ENCODE results near the gene KRT14. TPM values are rescaled to one million over a fixed set of nuclear protein-coding genes. Genes with fewer than 3 reads are reported as not detected.

Gene KRT14
- total RNA-seq, result 128 and 2,930 TPM in 2 replicates

DNA sequence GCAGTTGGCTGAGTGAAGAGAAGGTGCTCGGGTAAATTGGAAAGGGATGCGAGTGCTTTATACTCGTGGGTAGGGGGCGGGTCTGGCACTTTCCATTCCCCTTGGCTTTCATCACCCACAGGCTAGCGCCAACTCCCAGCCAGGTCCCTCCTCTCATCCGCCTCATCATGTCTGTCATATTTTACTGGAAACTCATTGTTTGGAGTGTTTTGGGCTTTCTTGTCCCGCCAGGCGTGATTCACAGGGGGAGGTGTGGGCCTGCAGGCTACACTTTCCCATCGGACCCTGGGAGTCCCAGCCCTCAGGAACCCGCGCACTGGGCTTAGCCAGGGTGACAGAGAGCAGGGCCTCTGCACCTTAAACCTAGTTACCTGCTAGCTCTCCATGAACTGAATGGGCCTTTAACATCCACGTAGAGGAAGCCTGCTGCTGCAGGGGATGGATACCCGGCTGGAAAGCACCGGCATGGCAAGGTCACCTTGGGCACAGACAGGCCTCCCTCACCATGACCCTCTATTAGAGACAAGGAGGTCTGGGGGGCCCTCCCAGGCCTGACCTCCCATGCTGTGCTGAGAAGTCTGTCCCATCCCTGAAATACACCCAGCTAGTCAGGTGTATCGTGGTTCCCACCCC lies at the start of gene KRT14:
Gene KRT14, minus strand, starts transcription at position 33 of the 633 bp plus-strand sequence. CDS start 61 bp downstream, outside the sequence.

DNA sequence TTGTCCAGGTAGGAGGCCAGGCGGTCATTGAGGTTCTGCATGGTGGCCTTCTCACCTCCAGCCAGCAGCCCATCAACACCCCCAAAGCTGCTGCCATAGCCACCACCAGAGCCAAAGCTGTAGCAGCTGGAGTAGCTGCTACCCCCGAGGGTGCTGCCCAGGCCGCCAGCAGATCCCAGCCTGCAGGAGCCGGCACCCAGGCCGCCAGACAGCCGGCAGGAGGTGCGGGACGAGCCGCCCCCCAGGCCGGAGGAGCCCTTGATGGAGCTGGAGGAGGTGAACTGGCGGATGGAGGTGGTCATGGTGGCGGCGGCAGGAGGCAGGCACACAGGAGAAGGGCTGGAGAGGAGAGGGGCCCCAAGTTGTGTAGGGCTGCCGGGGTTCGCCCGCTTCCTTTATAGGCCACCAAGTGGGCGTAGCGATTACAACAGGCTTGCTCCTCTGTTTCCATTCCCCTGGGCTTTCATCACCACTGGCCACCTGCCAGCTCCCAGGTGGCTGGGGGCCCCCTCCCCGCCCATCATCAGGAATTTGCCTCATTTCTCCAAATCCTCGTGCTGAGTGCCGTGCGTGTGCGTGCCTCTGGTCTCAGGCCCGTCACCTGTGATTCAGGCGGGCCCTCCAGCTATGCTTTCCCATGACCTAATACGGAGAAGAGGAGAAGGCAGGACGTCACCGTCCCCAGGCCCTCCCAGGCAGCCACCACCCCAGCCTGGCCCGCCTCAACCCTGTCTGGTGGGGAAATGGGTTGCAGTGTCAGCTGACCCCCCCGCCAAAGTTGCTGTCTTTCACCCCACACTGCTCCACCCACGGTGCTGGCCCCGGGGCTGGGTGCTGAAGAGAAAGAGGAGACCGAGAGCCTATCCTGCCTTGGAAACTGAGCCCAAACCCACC lies 37.8 kb upstream of the KRT14 start, which contains the start of gene KRT17:
Gene KRT17, minus strand, starts transcription at position 368 of the 894 bp plus-strand sequence. Its CDS starts 66 bp downstream, at position 302.

DNA sequence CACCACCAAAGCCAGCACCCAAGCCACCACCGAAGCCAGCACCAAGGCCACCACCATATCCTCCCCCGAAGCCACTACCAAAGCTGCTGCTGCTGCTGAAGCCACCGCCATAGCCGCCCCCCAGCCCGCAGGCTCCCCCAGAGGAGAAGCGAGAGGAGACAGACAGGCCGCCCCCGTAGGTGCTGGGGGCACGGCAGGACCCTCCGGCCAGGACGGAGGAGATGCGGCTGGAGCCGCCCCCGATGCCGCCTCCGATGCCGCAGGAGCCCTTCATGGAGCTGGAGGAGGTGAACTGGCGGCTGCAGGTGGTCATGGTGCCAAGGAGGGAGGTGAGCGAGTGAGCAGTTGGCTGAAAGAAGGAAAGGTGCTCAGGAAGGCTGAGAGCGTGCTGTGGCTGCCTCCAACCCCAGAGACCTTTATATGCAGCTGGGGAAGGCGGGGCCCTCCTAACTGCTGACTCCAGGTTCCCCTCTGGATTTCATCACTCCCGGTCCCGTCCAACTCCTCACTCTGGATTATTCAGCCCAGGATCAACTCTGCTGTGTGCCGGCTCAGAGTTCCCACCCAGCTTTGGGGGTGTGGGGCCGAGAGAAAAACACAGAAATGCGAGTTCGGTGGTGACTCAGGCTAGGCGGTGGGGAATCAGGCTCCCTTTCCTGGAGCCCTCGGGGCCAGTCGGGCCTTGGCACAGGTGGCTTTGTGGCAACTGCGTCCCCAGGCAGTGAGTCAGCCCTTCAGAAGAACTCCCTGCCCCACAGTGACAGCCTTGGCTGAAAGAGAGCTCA lies 25.9 kb upstream of the KRT14 start, which contains the start of gene KRT16:
Gene KRT16, minus strand, starts transcription at position 392 of the 785 bp plus-strand sequence. Its CDS starts 79 bp downstream, at position 313.

GRCh38 chr17:41571561-41572434 lies 14.9 kb downstream of the KRT14 start, which contains the start of gene KRT9:
Gene KRT9 (minus strand): TSS chr17:41572059. CDS start chr17:41571992, 67 bp downstream.

Other genes starting within 250 kb of the KRT14 start
- not detected in 2 replicates for gene KRT33A, start 236.1 kb downstream of the KRT14 start, total RNA-seq
- 0.33 TPM in 1 of 2 replicates, not detected in the other for gene KRT33B, start 217.1 kb downstream of the KRT14 start, total RNA-seq
- gene KRT34, start 204.6 kb downstream of the KRT14 start, total RNA-seq, result 0.39 and 9.7 TPM in 2 replicates
- gene KRT31, start 189.3 kb downstream of the KRT14 start, total RNA-seq, result not detected in 2 replicates
- gene KRT37, start 162.3 kb downstream of the KRT14 start, total RNA-seq, result not detected in 2 replicates
- not detected in 2 replicates for gene KRT38, start 145.9 kb downstream of the KRT14 start, total RNA-seq
- not detected in 2 replicates for gene KRT32, start 119.5 kb downstream of the KRT14 start, total RNA-seq
- gene KRT35, start 105.7 kb downstream of the KRT14 start, total RNA-seq, result not detected in 2 replicates
- not detected in 2 replicates for gene KRT36, start 97.0 kb downstream of the KRT14 start, total RNA-seq
- gene KRT13, start 81.3 kb downstream of the KRT14 start, total RNA-seq, result under 0.01 and 2.5 TPM in 2 replicates
- gene KRT15, start 68.0 kb downstream of the KRT14 start, total RNA-seq, result 1.7 and 5.1 TPM in 2 replicates
- gene KRT19, start 58.6 kb downstream of the KRT14 start, total RNA-seq, result 6,370 and 8,085 TPM in 2 replicates
- 0.39 and 0.87 TPM in 2 replicates for gene KRT9, start 14.8 kb downstream of the KRT14 start, total RNA-seq
- 69.1 and 78.6 TPM in 2 replicates for gene KRT16, start 25.9 kb upstream of the KRT14 start, total RNA-seq
- 1,476 and 3,292 TPM in 2 replicates for gene KRT17, start 37.7 kb upstream of the KRT14 start, total RNA-seq
- 101 and 168 TPM in 2 replicates for gene EIF1, start 102.0 kb upstream of the KRT14 start, total RNA-seq
- gene GAST, start 125.4 kb upstream of the KRT14 start, total RNA-seq, result not detected in 2 replicates
- 0.22 and 0.39 TPM in 2 replicates for gene HAP1, start 147.7 kb upstream of the KRT14 start, total RNA-seq
- 302 and 545 TPM in 2 replicates for gene JUP, start 199.8 kb upstream of the KRT14 start, total RNA-seq
- gene P3H4, start 225.1 kb upstream of the KRT14 start, total RNA-seq, result 84.6 and 154 TPM in 2 replicates
- 240 and 313 TPM in 2 replicates for gene FKBP10, start 226.1 kb upstream of the KRT14 start, total RNA-seq
- gene NT5C3B, start 249.3 kb upstream of the KRT14 start, total RNA-seq, result 44.8 and 64.5 TPM in 2 replicates